NCI-H345 (cell line): ENCODE measurements around the gene DISC1.
"Not testable (repeated sequence)": the region's sequence is repeated elsewhere in the genome, so short reads cannot be mapped to it uniquely, and the experiment has no call there.

Experiments
- DNase-seq: peaks from one replicate; lab custom pipeline; 2025; lab: John Stamatoyannopoulos, UW

DISC1 gene

GRCh38 chr1:231959225-231959884 lies 332.8 kb downstream of the DISC1 start:
- DNase-seq: no peak

GRCh38 chr1:231961801-231962200 lies 335.2 kb downstream of the DISC1 start:
- DNase-seq: peak; percentile 57

- no peak for DNase-seq
Observed at GRCh38 chr1:231962636-231963035, 336.0 kb downstream of the DISC1 start.

DNA sequence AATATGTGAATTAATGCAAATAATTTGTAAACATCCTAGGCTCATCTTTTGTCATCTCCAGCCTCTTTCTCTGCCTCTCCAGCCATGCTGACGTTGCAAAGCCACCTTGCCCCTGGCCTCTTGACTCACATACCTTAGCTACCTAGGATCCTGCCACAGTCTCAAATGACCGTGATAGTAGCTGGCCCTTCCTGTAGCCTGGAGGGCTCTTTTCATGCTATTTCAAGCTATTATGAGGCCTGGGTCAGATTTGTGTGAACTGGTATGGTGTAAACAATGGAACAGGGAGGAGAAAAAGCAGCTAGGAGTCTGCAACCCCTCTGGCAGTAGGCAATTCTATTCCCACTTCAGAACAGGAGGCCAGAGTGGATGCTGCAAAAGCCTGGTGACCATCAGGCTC lies 337.7 kb downstream of the DISC1 start:
- no peak for DNase-seq

GRCh38 chr1:231964961-231965360 lies 338.4 kb downstream of the DISC1 start:
- DNase-seq: no peak

- DNase-seq: no peak
Observed at GRCh38 chr1:231965615-231966014, 339.0 kb downstream of the DISC1 start.

GRCh38 chr1:231966983-231967382 lies 340.4 kb downstream of the DISC1 start:
- DNase-seq: no peak

- DNase-seq: no peak
Observed at GRCh38 chr1:231969076-231969475, 342.5 kb downstream of the DISC1 start.

GRCh38 chr1:231969761-231970160 lies 343.2 kb downstream of the DISC1 start:
- DNase-seq: not testable (repeated sequence)

DNA sequence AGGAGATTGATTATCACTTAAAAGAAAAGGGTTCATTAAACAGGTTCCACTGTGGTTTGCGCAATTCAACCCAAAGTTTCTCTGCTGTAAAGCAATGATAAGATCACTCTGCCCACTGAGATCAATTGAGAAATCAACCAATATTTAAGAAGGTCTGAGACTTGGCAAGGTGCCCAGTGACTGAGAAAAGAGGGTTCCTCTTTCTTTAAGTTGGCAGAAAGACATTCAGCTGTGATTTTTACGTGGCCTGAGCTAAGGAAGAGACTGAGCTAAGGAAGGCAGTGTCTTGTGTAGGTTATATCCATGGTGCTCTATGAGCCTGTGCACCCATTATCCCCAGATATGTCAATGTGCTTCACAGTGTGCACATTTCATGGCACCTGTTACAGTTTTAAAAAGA lies 344.1 kb downstream of the DISC1 start:
- DNase-seq: no peak

- no peak for DNase-seq
Observed at GRCh38 chr1:231971397-231972110, 345.0 kb downstream of the DISC1 start.

DNA sequence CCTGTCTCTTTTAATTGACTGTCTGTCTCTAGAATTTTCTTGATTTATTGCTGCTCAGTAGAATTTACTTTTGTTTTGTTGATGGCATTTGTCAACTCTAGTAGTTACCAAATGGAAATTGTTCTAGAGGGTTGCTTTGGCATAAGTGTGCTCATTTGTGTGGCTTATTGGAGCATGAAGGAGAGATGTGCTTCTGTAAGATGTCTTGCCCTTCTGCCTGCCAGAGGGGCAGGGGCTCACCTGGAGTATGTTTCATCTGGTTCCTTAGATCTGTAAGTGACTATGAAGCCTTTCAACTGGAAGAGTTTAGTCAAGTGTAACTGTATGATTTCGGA lies 345.5 kb downstream of the DISC1 start:
- DNase-seq: no peak

- DNase-seq: no peak
Observed at GRCh38 chr1:231973830-231974229, 347.2 kb downstream of the DISC1 start.

GRCh38 chr1:231976231-231976630 lies 349.6 kb downstream of the DISC1 start:
- DNase-seq: no peak

DNA sequence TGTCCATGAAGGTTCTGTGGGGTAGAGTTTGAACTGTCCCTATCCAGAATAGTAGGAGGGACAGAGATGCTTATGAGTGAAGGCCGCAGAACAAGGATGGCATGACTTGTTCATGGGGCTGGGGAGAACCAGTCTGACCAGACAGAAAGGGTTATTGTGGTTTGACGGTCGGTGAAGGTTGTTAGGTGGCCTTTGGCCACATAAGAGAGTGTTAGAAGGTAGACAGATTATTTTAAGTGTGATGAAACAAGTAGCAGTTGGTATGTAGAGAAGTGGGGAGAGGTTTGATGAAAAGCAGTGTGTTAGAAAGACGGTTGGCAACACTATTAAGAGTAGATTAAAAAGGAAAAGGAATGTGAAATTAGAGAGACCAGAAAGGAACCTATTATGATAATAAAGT lies 355.1 kb downstream of the DISC1 start:
- no peak for DNase-seq

DNA sequence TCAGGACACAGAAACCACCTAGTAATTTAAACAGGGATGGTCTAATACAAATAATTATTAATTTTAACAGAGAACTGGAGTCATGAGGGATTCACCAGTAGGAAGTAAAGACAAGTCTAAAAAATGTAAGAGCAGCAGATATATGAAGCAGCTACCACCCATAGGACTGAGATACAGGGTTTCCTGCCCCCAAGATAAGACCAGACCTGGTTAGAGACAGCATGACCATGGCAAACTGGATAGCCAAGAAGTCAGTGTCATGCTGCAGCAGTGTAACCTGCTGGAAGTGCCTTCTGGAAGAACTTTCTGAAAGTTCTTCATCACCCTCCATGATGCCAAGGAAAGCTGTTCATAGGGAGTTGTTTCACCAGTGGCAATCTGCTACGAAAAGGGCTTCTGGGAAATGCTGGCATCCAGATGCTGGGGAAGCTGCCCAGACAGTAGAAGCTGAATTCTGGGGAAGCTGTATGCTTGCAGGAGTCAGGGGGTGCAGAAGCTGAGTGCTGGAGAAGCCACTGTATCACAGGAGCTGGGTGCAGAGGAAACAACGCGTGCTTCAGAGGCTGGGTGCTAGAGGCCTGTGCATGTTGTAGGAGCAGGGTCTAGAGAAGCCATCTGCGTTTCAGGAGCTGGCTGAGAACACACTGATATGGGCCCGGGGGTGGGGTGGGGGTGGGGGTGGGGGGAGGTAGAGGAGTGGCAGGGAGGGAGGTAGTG lies 356.4 kb downstream of the DISC1 start:
- no peak for DNase-seq

GRCh38 chr1:231983588-231984193 lies 357.1 kb downstream of the DISC1 start:
- DNase-seq: no peak

GRCh38 chr1:231985296-231986023 lies 358.9 kb downstream of the DISC1 start:
- no peak for DNase-seq

DNA sequence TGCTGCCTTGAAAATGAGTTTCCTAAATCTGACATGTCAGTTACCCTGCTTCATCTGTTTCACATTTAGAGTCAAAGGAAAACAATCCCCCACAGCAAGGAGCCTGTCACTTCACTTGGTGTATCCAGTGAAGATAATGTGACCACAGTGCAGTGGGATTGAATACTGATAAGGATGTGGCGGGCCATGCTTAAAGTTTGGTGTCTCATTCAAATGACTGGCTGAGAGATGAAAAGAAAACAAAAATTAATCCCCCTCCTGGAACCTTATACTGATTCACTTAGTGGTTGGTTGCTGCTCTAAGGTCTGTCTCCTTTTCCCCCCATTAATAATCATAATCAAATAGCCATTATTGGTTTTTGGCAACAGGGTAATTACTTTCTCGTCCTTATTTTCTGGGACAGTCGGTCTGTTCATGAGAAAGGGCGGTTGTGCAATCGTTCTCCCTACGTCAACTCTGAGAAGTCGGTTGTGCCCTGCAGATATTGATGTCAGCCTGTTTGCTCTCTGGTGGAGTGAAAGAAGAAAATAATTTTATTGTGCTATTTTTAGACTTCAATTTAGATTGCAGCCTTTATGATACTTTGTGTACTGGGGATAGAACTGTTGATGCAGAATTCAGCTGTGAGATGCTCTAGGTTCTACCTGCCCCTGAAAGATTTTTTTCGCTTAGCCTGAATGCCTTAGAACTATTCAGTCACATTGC lies 360.2 kb downstream of the DISC1 start:
- no peak for DNase-seq

GRCh38 chr1:231990388-231990787 lies 363.8 kb downstream of the DISC1 start:
- no peak for DNase-seq

DNA sequence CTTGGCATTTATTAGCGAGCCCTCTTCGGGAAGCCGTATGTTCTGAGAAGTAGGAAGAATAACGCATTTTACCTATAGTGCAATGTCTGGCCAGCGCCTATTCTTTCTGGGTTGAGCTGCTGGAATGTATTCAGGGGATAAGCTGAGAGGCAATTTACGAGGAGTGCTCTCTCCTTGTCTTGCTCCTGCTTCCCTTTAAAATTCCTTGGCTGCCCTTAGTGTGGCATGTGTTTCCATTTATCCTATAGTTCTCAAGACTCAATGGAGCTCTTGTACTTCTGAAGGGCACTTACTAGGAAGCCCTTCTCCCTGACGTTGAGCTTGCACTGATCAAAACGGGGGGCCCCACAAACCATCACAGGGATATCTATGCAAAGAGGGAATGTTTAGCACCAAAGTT lies 364.6 kb downstream of the DISC1 start:
- DNase-seq: no peak
